ENCODE measurements around the gene CLUH.

- TF ChIP-seq CTCF (IDR thresholded peaks at IDR 0.05; ENCODE audit: low read depth, low read length) (no peak), EZH2phosphoT487 (IDR thresholded peaks at IDR 0.05; ENCODE audit: low read depth) (no peak)
Measured at GRCh38 chr17:2655546-2655945, 56.0 kb downstream of the CLUH start.
